ENCODE measurements around the gene AGR2.
A peak's percentile ranks its signal among the peaks of the same experiment; 100 is the strongest.

The AGR2 gene

GRCh38 chr7:16762177-16762576 lies 42.6 kb downstream of the AGR2 start:
- TF ChIP-seq, protein P1, sequence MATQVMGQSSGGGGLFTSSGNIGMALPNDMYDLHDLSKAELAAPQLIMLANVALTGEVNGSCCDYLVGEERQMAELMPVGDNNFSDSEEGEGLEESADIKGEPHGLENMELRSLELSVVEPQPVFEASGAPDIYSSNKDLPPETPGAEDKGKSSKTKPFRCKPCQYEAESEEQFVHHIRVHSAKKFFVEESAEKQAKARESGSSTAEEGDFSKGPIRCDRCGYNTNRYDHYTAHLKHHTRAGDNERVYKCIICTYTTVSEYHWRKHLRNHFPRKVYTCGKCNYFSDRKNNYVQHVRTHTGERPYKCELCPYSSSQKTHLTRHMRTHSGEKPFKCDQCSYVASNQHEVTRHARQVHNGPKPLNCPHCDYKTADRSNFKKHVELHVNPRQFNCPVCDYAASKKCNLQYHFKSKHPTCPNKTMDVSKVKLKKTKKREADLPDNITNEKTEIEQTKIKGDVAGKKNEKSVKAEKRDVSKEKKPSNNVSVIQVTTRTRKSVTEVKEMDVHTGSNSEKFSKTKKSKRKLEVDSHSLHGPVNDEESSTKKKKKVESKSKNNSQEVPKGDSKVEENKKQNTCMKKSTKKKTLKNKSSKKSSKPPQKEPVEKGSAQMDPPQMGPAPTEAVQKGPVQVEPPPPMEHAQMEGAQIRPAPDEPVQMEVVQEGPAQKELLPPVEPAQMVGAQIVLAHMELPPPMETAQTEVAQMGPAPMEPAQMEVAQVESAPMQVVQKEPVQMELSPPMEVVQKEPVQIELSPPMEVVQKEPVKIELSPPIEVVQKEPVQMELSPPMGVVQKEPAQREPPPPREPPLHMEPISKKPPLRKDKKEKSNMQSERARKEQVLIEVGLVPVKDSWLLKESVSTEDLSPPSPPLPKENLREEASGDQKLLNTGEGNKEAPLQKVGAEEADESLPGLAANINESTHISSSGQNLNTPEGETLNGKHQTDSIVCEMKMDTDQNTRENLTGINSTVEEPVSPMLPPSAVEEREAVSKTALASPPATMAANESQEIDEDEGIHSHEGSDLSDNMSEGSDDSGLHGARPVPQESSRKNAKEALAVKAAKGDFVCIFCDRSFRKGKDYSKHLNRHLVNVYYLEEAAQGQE (IDR thresholded peaks at IDR 0.05; ENCODE audit: low read depth), result no peak

DNA sequence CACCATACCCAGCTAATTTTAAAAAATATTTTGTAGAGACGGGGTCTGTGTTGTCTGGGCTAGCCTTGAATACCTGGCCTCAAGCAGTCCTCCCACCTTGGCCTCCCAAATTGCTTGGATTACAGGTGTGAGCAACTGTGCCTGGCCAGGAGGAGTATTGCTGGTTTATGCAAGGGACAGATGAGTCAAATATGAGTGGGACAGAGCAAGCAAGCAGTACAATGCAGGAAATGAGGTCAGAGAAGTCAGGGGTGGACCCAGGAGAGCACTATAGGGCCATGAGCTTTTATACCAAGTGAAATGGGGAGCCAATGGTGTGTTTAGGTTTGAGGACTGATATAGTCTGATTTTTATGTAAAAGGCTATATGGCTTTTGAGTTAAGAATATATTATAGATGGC lies 45.0 kb downstream of the AGR2 start:
- TF ChIP-seq MAX (IDR thresholded peaks at IDR 0.05), result no peak
- TF ChIP-seq, protein P2, sequence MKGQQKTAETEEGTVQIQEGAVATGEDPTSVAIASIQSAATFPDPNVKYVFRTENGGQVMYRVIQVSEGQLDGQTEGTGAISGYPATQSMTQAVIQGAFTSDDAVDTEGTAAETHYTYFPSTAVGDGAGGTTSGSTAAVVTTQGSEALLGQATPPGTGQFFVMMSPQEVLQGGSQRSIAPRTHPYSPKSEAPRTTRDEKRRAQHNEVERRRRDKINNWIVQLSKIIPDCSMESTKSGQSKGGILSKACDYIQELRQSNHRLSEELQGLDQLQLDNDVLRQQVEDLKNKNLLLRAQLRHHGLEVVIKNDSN (IDR thresholded peaks at IDR 0.05), result no peak

DNA sequence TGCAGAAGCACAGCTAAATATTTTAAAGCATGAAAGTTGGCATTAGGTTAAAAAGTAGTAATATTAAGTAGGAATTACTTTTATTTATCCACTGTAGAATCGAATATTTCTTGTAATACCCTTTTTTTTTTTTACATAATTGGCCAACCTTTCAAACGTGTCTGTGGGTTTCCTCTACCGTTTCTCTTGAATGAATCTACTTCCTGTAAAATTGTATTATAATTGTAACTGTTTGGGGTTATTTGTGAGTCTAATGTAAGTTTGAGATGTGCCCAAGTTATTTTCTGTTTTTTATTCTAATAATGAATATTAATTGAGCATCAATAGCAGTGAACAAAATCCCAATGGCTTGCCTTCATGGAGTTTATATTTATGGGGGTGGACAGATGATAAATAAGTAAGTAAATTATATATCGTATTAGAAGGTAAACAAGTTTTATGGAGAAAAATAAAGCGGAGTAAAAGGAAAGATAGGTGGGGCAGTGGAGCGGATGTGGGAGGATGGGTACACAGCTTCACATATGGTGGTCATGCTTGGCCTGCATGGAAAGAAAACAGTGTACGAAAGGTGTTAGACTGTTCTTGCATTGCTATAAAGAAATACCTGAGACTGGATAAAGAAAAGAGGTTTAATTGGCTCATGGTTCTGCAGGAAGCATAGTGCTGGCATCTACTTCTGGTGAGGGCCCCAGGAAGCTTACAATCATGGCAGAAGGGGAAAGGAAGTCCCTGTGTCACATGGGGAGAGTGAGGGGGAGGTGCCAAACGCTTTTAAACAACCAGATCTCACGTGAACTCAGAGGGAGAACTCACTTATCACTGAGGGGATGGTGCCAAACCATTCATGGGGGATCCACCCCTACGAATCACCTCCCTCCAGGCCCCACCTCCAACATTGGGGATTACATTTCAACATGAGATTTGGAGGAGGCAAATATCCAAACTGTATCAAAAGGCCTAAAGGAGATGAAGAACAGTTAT lies 45.9 kb downstream of the AGR2 start:
- TF ChIP-seq TAF1 (IDR thresholded peaks at IDR 0.05; ENCODE audit: low read depth), result no peak
- no peak for TF ChIP-seq CEBPB (IDR thresholded peaks at IDR 0.05)

DNA sequence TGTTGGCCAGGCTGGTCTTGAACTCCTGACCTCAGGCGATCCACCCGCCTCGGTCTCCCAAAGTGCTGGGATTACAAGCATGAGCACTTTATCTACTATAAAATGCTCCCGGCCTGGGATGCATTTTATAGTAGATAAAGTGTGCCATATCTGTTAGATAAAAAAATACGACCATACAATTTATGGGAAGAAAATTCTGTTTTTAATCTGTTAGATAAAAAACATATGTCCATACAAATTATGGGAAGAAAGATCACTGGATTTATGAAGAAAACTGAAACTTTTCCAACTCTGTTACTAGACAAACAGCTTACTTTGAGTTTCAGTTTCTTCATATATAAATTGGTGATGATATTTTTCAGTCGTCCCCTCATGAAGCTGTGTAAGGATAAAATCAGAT lies 46.8 kb downstream of the AGR2 start:
- TF ChIP-seq TEAD4 (IDR thresholded peaks at IDR 0.05), result no peak

DNA sequence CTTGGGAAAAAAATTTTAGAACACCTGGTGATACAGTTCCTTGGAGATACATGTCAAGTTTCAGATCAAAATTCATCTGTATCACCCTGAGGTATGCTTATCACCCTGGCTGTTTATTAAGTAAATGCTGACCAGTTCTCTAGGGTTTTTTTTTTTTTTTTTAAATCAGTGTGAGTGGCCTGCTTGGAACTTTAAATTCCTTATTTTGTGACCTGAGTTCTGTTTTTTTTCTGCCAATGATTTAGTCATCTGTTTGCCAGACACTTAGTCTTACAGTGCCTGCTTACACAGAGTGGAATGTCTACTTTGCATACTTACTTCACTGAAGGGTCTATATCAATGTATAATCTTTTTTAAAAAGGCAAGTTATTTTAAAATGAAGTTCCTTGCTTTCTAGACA lies 49.4 kb downstream of the AGR2 start:
- TF ChIP-seq NFIC (IDR thresholded peaks at IDR 0.05), result no peak
- TF ChIP-seq TAF1 (IDR thresholded peaks at IDR 0.05; ENCODE audit: low read depth), result no peak
- TF ChIP-seq TCF12 (IDR thresholded peaks at IDR 0.05; ENCODE audit: low read depth), result no peak
- no peak for TF ChIP-seq CREB1 (IDR thresholded peaks at IDR 0.05; ENCODE audit: low read depth)
- TF ChIP-seq RAD21 (IDR thresholded peaks at IDR 0.05; ENCODE audit: low read depth), result no peak
- no peak for TF ChIP-seq MAX (IDR thresholded peaks at IDR 0.05)
- TF ChIP-seq YY1 (IDR thresholded peaks at IDR 0.05; ENCODE audit: low read depth), result no peak
- TF ChIP-seq CEBPB (IDR thresholded peaks at IDR 0.05), result no peak
- TF ChIP-seq FOXM1 (IDR thresholded peaks at IDR 0.05; ENCODE audit: borderline replicate concordance, low read depth), result no peak
- TF ChIP-seq EGR1 (IDR thresholded peaks at IDR 0.05), result no peak

DNA sequence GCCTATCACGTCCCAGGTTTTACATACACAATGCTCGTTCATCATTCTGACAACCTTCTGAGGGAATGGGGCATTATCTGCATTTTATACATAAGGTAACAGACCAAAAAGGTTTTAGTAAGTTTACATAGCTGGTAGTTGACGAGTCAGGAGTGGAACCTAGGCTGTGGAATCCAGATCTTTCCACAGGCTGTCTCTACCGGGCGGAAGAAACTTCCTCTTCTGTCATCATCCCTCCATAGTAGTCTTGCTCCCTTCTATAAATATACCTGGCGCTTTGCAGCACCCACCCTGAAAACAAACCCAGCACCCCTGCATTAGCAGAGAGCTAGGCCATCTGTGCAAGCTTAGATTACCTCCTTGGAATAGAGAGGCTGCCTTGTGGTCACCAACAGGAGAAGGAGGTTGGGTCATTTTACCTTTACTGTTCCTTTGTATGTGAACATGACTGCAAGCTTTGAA lies 49.9 kb downstream of the AGR2 start:
- TF ChIP-seq FOXM1 (IDR thresholded peaks at IDR 0.05; ENCODE audit: borderline replicate concordance, low read depth), result no peak
- TF ChIP-seq CREB1 (IDR thresholded peaks at IDR 0.05; ENCODE audit: low read depth), result no peak

- TF ChIP-seq ZBTB7A (IDR thresholded peaks at IDR 0.05; ENCODE audit: low read depth) (peak; percentile 66; the same call in 1 of the 2 replicates), FOXM1 (IDR thresholded peaks at IDR 0.05; ENCODE audit: borderline replicate concordance, low read depth) (no peak), NFIC (IDR thresholded peaks at IDR 0.05) (no peak), CEBPB (IDR thresholded peaks at IDR 0.05) (no peak), MAX (IDR thresholded peaks at IDR 0.05) (peak; percentile 63), CREB1 (IDR thresholded peaks at IDR 0.05; ENCODE audit: low read depth) (no peak), RAD21 (IDR thresholded peaks at IDR 0.05; ENCODE audit: low read depth) (no peak), TAF1 (IDR thresholded peaks at IDR 0.05; ENCODE audit: low read depth) (no peak), TCF12 (IDR thresholded peaks at IDR 0.05; ENCODE audit: low read depth) (no peak), TEAD4 (IDR thresholded peaks at IDR 0.05) (no peak), EGR1 (IDR thresholded peaks at IDR 0.05) (no peak), YY1 (IDR thresholded peaks at IDR 0.05; ENCODE audit: low read depth) (no peak)
- TF ChIP-seq, protein P1 (IDR thresholded peaks at IDR 0.05; ENCODE audit: low read depth), result no peak
Observed at GRCh38 chr7:16753932-16754855, 50.6 kb downstream of the AGR2 start.

Measured in Ishikawa (cell line).